SK-N-SH (cell line): ENCODE results near the gene SHROOM3. TPM values are rescaled to one million over a fixed set of nuclear protein-coding genes. Genes with fewer than 3 reads are reported as not detected.

Source experiments
- CTCF ChIA-PET: fragments of 300-600, 350-600 bp; formaldehyde crosslinking; extraction: SDS; loops from one replicate; lab custom pipeline; 2021; lab: Yijun Ruan, JAX
- POLR2A ChIA-PET: fragments of 350-600 bp; sonication (Branson Sonifier 250); formaldehyde crosslinking; extraction: SDS; loops from one replicate; lab custom pipeline; 2020; ENCODE audit warnings: antibody characterized with exemption, inconsistent platforms; lab: Yijun Ruan, JAX
- DNase-seq: peaks from one replicate; pipeline ENCODE4 v3.0.0; 2012
- H2AFZ ChIP-seq: fragments of 200-600 bp; sonication (generic); 2 replicates; pipeline ENCODE4 v1.8.1; 2016; ENCODE audit warnings: antibody characterized with exemption, mild to moderate bottlenecking, low read depth
- H3F3A ChIP-seq: fragments of 200-600 bp; sonication (generic); replicated peaks from 2 replicates; pipeline ENCODE3; 2016; ENCODE audit warnings: antibody characterized with exemption, mild to moderate bottlenecking; ENCODE audit not compliant: insufficient read depth
- H3K27ac ChIP-seq, 2 experiments: fragments of 200-500 bp in 1 of 2; fragments of 200-600 bp in 1 of 2; sonication (Bioruptor generic) in 1 of 2; sonication (generic), shearing (Covaris generic) in 1 of 2; 2 replicates each; pipeline versions ENCODE4 v1.5.1 to v1.6.1; 2014 to 2016; ENCODE audit warnings: low read depth in 2 of 2, inconsistent platforms in 1 of 2, low read length in 1 of 2, mild to moderate bottlenecking in 1 of 2, mixed read lengths in 1 of 2
- H3K27me3 ChIP-seq: fragments of 200-600 bp; sonication (generic), shearing (Covaris generic); 2 replicates; pipeline ENCODE4 v1.6.1; 2016; ENCODE audit warnings: mixed run types; ENCODE audit not compliant: insufficient read depth
- H3K36me3 ChIP-seq, 2 experiments: fragments of 200-500 bp in 1 of 2; fragments of 200-600 bp in 1 of 2; sonication (Bioruptor generic) in 1 of 2; sonication (generic) in 1 of 2; replicated peaks in 1 of 2; 2 replicates each; pipeline versions ENCODE3 to v1.5.1; 2014 to 2016; ENCODE audit warnings: low read length in 1 of 2, mild to moderate bottlenecking in 1 of 2; ENCODE audit not compliant: insufficient read depth in 2 of 2, control insufficient read depth in 1 of 2
- H3K4me1 ChIP-seq, 2 experiments: fragments of 200-500 bp in 1 of 2; fragments of 200-600 bp in 1 of 2; sonication (Bioruptor generic) in 1 of 2; sonication (generic), shearing (Covaris generic) in 1 of 2; 2 replicates each; pipeline versions ENCODE4 v1.5.1 to v1.6.1; 2014 to 2016; ENCODE audit warnings: low read depth in 1 of 2, low read length in 1 of 2, mixed run types in 1 of 2; ENCODE audit not compliant: insufficient read depth in 2 of 2, control insufficient read depth in 1 of 2
- H3K4me2 ChIP-seq: fragments of 200-600 bp; sonication (generic), shearing (Covaris generic); 2 replicates; pipeline ENCODE4 v1.6.1; 2017; ENCODE audit warnings: mixed run types
- H3K4me3 ChIP-seq, 2 experiments: fragments of 200-500 bp in 1 of 2; fragments of 200-600 bp in 1 of 2; sonication (Bioruptor generic) in 1 of 2; sonication (generic), shearing (Covaris generic) in 1 of 2; 2 replicates each; pipeline versions ENCODE4 v1.5.1 to v1.8.1; 2014 to 2016; ENCODE audit warnings: low read depth in 2 of 2, inconsistent platforms in 1 of 2, low read length in 1 of 2, mild to moderate bottlenecking in 1 of 2, mixed read lengths in 1 of 2, moderate library complexity in 1 of 2
- H3K79me2 ChIP-seq: fragments of 200-600 bp; sonication (generic); 2 replicates; pipeline ENCODE4 v1.8.1; 2017; ENCODE audit warnings: mild to moderate bottlenecking; ENCODE audit not compliant: insufficient read depth
- H3K9ac ChIP-seq: fragments of 200-600 bp; sonication (generic); 2 replicates; pipeline ENCODE4 v1.6.1; 2017; ENCODE audit warnings: mixed run types
- H3K9me2 ChIP-seq: fragments of 200-600 bp; sonication (generic); 2 replicates; pipeline ENCODE4 v1.6.1; 2017; ENCODE audit warnings: mixed run types
- H3K9me3 ChIP-seq: fragments of 200-600 bp; sonication (generic); 2 replicates; pipeline ENCODE4 v1.6.1; 2017; ENCODE audit warnings: mixed run types, mild to moderate bottlenecking, moderate library complexity
- H4K20me1 ChIP-seq: fragments of 200-600 bp; sonication (generic); 2 replicates; pipeline ENCODE4 v1.6.1; 2017; ENCODE audit warnings: mild to moderate bottlenecking, mixed run types; ENCODE audit not compliant: insufficient read depth
- CHD2 ChIP-seq: fragments of 150-350 bp; IDR thresholded peaks from 2 replicates; pipeline ENCODE4 v1.6.1; 2018; ENCODE audit warnings: low read length; ENCODE audit not compliant: partially characterized antibody
- CTCF ChIP-seq: fragments of 200-600 bp; sonication (generic); IDR thresholded peaks from 2 replicates; pipeline ENCODE4 v1.6.1; 2017; ENCODE audit warnings: antibody characterized with exemption, mild to moderate bottlenecking, moderate library complexity
- FOSL2 ChIP-seq: IDR thresholded peaks from 2 replicates; pipeline ENCODE4 v1.4.0; 2012; ENCODE audit warnings: low read depth, mild to moderate bottlenecking, moderate library complexity, borderline replicate concordance
- GABPA ChIP-seq: IDR thresholded peaks from 2 replicates; pipeline ENCODE4 v1.4.0; 2012; ENCODE audit warnings: low read depth, mild to moderate bottlenecking
- GATA2 ChIP-seq: sonication (generic); formaldehyde crosslinking; IDR thresholded peaks from 2 replicates; pipeline ENCODE4 v1.5.0; 2020; ENCODE audit warnings: mild to moderate bottlenecking, missing genetic modification reagents
- IRF3 ChIP-seq: fragments of 150-350 bp; IDR thresholded peaks from 2 replicates; pipeline ENCODE4 v1.6.1; 2016; ENCODE audit warnings: mild to moderate bottlenecking, low read depth, low read length
- JUND ChIP-seq: IDR thresholded peaks from 2 replicates; pipeline ENCODE4 v1.4.0; 2012
- MAX ChIP-seq: IDR thresholded peaks from 2 replicates; pipeline ENCODE4 v1.4.0; 2012; ENCODE audit warnings: low read depth
- MEF2A ChIP-seq: IDR thresholded peaks from 2 replicates; pipeline ENCODE4 v1.4.0; 2012; ENCODE audit warnings: low read depth, borderline replicate concordance
- MXI1 ChIP-seq: IDR thresholded peaks from 2 replicates; pipeline ENCODE4 v1.6.1; 2012; ENCODE audit warnings: mild to moderate bottlenecking, low read depth, low read length, improper control_type of control experiment
- NFIC ChIP-seq: IDR thresholded peaks from 2 replicates; pipeline ENCODE4 v1.4.0; 2012; ENCODE audit warnings: borderline replicate concordance
- NRF1 ChIP-seq: IDR thresholded peaks from 2 replicates; pipeline ENCODE4 v1.6.1; 2012; ENCODE audit warnings: low read depth, mild to moderate bottlenecking, low read length
- RAD21 ChIP-seq: IDR thresholded peaks from 2 replicates; pipeline ENCODE4 v1.6.1; 2012; ENCODE audit warnings: mild to moderate bottlenecking, low read length
- RCOR1 ChIP-seq: fragments of 150-350 bp; IDR thresholded peaks from 2 replicates; pipeline ENCODE4 v1.6.1; 2017; ENCODE audit warnings: antibody characterized with exemption, low read length
- SIN3A ChIP-seq: IDR thresholded peaks from 2 replicates; pipeline ENCODE4 v1.6.1; 2012; ENCODE audit warnings: low read depth, mild to moderate bottlenecking, low read length, moderate library complexity, borderline replicate concordance
- USF1 ChIP-seq: IDR thresholded peaks from 2 replicates; pipeline ENCODE4 v1.4.0; 2012; ENCODE audit warnings: low read depth, borderline replicate concordance
- ZBTB33 ChIP-seq: IDR thresholded peaks from 2 replicates; pipeline ENCODE4 v1.4.0; 2012; ENCODE audit warnings: low read depth, borderline replicate concordance
- WGBS: methylation state at CpG from one replicate; pipeline ENCODE4 v1.1.6; 2017; ENCODE audit warnings: low lambda C conversion rate; 5-methylcytosine and 5-hydroxymethylcytosine counted together
- polyA plus RNA-seq, 3 experiments: library from polyadenylated mRNA; depleted of rRNA; stranded (reverse); fragments of >200 nt; gene quantifications; 2 replicates each; pipeline ENCODE4 v1.2.3, GENCODE V29; 2012

Gene SHROOM3
- polyA plus RNA-seq, 1 of the 3 experiments (the other 2 are of a cell fraction): 4.3 TPM

- Histone ChIP-seq H3K4me1 (peaks cover 6 to 18% of the 10 kb centered on the region in 2 experiments), H3F3A (peaks cover 21% of the 10 kb centered on the region), H3K9me2 (no peaks in the 10 kb centered on the region), H3K27me3 (no peaks in the 10 kb centered on the region), H3K4me3 (no peak overlapping the region), H3K4me2 (no peak overlapping the region), H2AFZ (no peak overlapping the region), H3K9me3 (no peaks in the 10 kb centered on the region), H3K9ac (no peak overlapping the region), H4K20me1 (no peaks in the 10 kb centered on the region), H3K27ac (no peak overlapping the region), H3K36me3 (peaks cover 5 to 31% of the 10 kb centered on the region in 2 experiments), H3K79me2 (peaks cover 94% of the 10 kb centered on the region)
- DNase-seq: no peak
- ChIA-PET POLR2A (interaction anchor here (1.0 kb wide), 1 partner anchor 57 kb away, joined by 3 read pairs; no protein-coding TSS in a partner anchor), CTCF (interaction anchor here (0.9 to 1.3 kb wide), 3 partner anchors 26 to 214 kb away, joined by 3 to 4 read pairs (median 3); no protein-coding TSS in a partner anchor)
- 88% methylated on average over 1 of the region's 1 CpG for WGBS
- TF ChIP-seq MAX (no peak), RCOR1 (no peak), MEF2A (no peak), IRF3 (no peak), GATA2 (no peak), FOSL2 (no peak), NRF1 (no peak), CHD2 (no peak), NFIC (no peak), CTCF (no peak), SIN3A (no peak), MXI1 (no peak), JUND (no peak), GABPA (no peak), ZBTB33 (no peak), RAD21 (no peak), USF1 (no peak)
Observed at GRCh38 chr4:76718831-76719230, 283.8 kb downstream of the SHROOM3 start.
